GM18951 (cell line): ENCODE measurements around the gene PLEKHM3.
"Not testable (repeated sequence)": the region's sequence is repeated elsewhere in the genome, so short reads cannot be mapped to it uniquely, and the experiment has no call there.

Source experiments
- POLR2A ChIP-seq: IDR thresholded peaks from 4 replicates; pipeline ENCODE4 v1.6.1; 2011; ENCODE audit warnings: mild to moderate bottlenecking; ENCODE audit not compliant: insufficient read length, insufficient read depth; ENCODE audit errors: extremely low read depth
- in situ Hi-C: fragments of 300-500 bp; cut with MboI; formaldehyde crosslinking; loops from one replicate; pipeline ENCODE4 v1.12.0; 2022; ENCODE audit warnings: low sequenced_read_pairs, mixed read lengths, inconsistent platforms; ENCODE audit not compliant: unreplicated experiment

The PLEKHM3 gene

DNA sequence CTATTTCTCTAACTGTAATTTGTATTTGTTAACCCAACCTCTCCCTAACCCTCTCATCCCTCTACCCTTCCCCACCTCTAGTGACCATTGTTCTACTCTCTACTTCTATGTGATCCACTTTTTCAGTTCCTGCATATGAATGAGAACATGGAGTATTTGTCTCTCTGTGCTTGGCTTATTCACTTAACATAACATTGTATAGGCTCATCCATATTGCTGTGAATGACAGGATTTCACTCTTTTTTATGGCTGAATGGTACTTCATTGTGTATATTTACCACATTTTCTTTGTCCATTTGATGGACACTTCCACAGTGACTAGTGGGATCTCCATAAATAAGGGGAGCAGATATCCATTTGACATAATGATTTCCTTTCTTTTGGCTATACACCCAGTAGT, 103.7 kb downstream of the PLEKHM3 start:
- no peak for TF ChIP-seq POLR2A
- in situ Hi-C loops = no loop called here

- TF ChIP-seq POLR2A = no peak
- in situ Hi-C loops = no loop called here
Measured at GRCh38 chr2:207920721-207921120, 104.6 kb downstream of the PLEKHM3 start.

DNA sequence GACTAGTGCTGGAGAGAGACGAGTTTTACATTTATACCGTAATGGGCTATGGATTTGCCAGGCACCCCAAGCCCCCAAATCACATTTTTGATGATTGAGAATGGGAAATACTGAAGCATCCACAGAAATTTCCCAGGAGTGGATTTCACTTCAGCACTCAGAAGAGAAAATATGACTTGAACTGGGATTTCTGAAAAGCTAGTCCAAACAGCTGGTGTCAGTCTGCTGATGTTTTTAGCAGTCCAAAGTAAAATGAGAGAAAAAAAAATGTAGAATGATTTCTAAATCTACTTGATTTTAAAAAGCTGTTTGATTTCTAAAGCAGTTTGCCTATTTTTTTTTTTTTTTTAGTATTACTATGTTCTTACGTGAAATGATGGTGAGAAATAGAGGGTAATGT, 105.0 kb downstream of the PLEKHM3 start:
- in situ Hi-C loops = no loop called here
- TF ChIP-seq POLR2A = no peak

GRCh38 chr2:207919164-207919919, 106.0 kb downstream of the PLEKHM3 start:
- TF ChIP-seq POLR2A = no peak
- in situ Hi-C loops = no loop called here

- no peak for TF ChIP-seq POLR2A
- in situ Hi-C loops = no loop called here
Measured at GRCh38 chr2:207914716-207915115, 110.6 kb downstream of the PLEKHM3 start.

- in situ Hi-C loops = no loop called here
Measured at GRCh38 chr2:207913772-207914358, 111.5 kb downstream of the PLEKHM3 start.

GRCh38 chr2:207911856-207912255, 113.5 kb downstream of the PLEKHM3 start:
- TF ChIP-seq POLR2A = no peak
- in situ Hi-C loops = no loop called here

More at GRCh38 chr2:207913772-207914358, 111.5 kb downstream of the PLEKHM3 start:
- TF ChIP-seq POLR2A = no peak

- TF ChIP-seq POLR2A = no peak
- in situ Hi-C loops = no loop called here
Measured at GRCh38 chr2:207911215-207911614, 114.1 kb downstream of the PLEKHM3 start.

DNA sequence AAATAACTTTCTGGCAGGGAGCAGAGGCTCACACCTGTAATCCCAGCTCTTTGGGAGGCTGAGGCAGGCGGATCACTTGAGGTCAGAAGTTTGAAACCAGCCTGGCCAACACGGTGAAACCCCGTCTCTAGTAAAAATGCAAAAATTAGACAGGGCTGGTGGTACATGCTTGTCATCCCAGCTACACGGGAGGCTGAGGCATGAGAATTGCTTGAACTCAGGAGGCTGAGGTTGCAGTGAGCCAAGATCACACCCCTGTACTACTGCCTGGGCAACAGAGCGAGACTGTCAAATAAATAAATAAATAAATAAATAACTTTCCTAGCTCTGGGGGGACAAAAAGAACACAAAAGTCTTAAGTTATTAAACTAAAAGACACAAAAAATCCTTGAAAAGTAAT, 118.8 kb downstream of the PLEKHM3 start:
- in situ Hi-C loops = not testable (repeated sequence)

- in situ Hi-C loops = no loop called here
- TF ChIP-seq POLR2A = no peak
Measured at GRCh38 chr2:207905546-207905945, 119.8 kb downstream of the PLEKHM3 start.

GRCh38 chr2:207903236-207903635, 122.1 kb downstream of the PLEKHM3 start:
- no peak for TF ChIP-seq POLR2A
- in situ Hi-C loops = no loop called here

DNA sequence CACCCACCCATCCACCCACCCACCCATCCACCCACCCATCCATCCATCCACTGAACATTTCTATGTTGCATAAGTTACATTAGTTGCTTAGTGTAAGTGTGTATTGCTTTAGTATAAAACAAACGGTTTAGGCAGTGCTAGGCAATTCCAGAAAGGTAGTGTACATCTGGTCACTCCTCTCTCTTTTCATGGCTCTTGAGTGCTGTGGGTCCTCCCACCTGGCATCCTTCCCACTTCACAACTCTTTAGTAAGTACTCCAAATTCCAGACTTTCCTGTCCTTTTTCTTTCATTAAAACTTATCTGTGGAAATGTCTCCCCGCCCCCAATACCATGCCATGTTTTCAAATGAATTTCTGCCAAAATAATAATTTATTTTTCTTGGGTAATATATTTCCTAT, 122.5 kb downstream of the PLEKHM3 start:
- no peak for TF ChIP-seq POLR2A
- in situ Hi-C loops = no loop called here

DNA sequence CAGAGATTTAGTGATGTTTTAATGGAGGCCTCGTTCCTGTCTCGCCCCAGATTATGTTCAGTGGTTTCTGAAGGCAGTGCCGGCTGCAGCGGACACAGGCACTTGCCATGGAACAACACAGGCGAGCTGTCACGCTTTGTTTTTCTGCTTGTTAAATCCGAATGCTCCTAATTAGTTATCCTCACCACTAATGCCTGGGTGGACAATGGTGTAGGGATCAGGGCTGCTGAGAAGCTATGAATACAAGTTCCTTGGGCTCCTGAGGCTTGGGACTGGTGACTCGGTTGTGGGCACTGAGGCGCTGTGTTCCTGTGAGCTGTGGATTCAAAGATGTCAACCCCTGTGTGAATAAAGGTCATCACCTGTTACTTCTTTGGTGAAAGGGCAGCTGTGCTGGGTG, 123.5 kb downstream of the PLEKHM3 start:
- in situ Hi-C loops = no loop called here
- no peak for TF ChIP-seq POLR2A

- no peak for TF ChIP-seq POLR2A
- in situ Hi-C loops = no loop called here
Measured at GRCh38 chr2:207901401-207901800, 123.9 kb downstream of the PLEKHM3 start.
